CD4-positive, alpha-beta T cell treated with Interleukin-21 for 1 hour (primary cell): ENCODE data around the gene DAG1.
A peak's percentile ranks its signal among the peaks of the same experiment; 100 is the strongest.

Source experiments
- DNase-seq: peaks from one replicate; pipeline ENCODE4 v3.0.0-alpha.2; 2020

The DAG1 gene

GRCh38 chr3:49469936-49470713, at the start of gene DAG1:
Gene DAG1, plus strand, starts transcription at chr3:49470267. Its CDS starts 40,268 bp downstream, at chr3:49510535.
- peak; percentile 95 for DNase-seq

GRCh38 chr3:49421890-49422378, 48.1 kb upstream of the DAG1 start:
- no peak for DNase-seq

GRCh38 chr3:49422379-49423248, 47.5 kb upstream of the DAG1 start, which contains the start of gene AMT:
Gene AMT, minus strand, starts transcription at chr3:49422473. Its CDS starts 23 bp downstream, at chr3:49422450.
- no peak for DNase-seq

- no peak for DNase-seq
Observed at GRCh38 chr3:49424816-49425215, 45.3 kb upstream of the DAG1 start.

- no peak for DNase-seq
Observed at GRCh38 chr3:49427586-49427985, 42.5 kb upstream of the DAG1 start.

GRCh38 chr3:49428752-49429080, 41.4 kb upstream of the DAG1 start:
- DNase-seq, result no peak

- DNase-seq, result no peak
Observed at GRCh38 chr3:49434731-49435130, 35.3 kb upstream of the DAG1 start.

- DNase-seq, result no peak
Observed at GRCh38 chr3:49445391-49445790, 24.7 kb upstream of the DAG1 start.

GRCh38 chr3:49453621-49454020, 16.4 kb upstream of the DAG1 start:
- no peak for DNase-seq

- no peak for DNase-seq
Observed at GRCh38 chr3:49454458-49454857, 15.6 kb upstream of the DAG1 start.

- no peak for DNase-seq
Observed at GRCh38 chr3:49454898-49455681, 15.0 kb upstream of the DAG1 start.

GRCh38 chr3:49456466-49456865, 13.6 kb upstream of the DAG1 start:
- no peak for DNase-seq

- no peak for DNase-seq
Observed at GRCh38 chr3:49460188-49460890, 9.7 kb upstream of the DAG1 start.

GRCh38 chr3:49460956-49461355, 9.1 kb upstream of the DAG1 start:
- no peak for DNase-seq

- DNase-seq, result no peak
Observed at GRCh38 chr3:49461443-49462171, 8.5 kb upstream of the DAG1 start.

- no peak for DNase-seq
Observed at GRCh38 chr3:49462222-49462621, 7.8 kb upstream of the DAG1 start.

GRCh38 chr3:49465270-49466034, 4.6 kb upstream of the DAG1 start:
- DNase-seq, result no peak

GRCh38 chr3:49466085-49466484, 4.0 kb upstream of the DAG1 start:
- DNase-seq, result no peak

GRCh38 chr3:49469037-49469935, 781 bp upstream of the DAG1 start:
- DNase-seq, result no peak
